HG03565 (cell line): ENCODE measurements around the gene SLC6A4.
"Not testable (repeated sequence)": the region's sequence is repeated elsewhere in the genome, so short reads cannot be mapped to it uniquely, and the experiment has no call there.

Experiments
- ATAC-seq: cut with Tn5 transposase; IDR thresholded peaks from one replicate; pipeline ENCODE4 v1.9.1; 2021; ENCODE audit warnings: mild to moderate bottlenecking, moderate library complexity; ENCODE audit not compliant: unreplicated experiment

SLC6A4 gene

GRCh38 chr17:30239089-30239462, 3.6 kb upstream of the SLC6A4 start:
- ATAC-seq = no peak

GRCh38 chr17:30238387-30239088, 3.0 kb upstream of the SLC6A4 start:
- no peak for ATAC-seq

GRCh38 chr17:30238003-30238344, 2.5 kb upstream of the SLC6A4 start:
- ATAC-seq = no peak

- no peak for ATAC-seq
These were observed 2.0 kb upstream of the SLC6A4 start for GRCh38 chr17:30237296-30238002.

GRCh38 chr17:30236766-30237165, 1.3 kb upstream of the SLC6A4 start:
- ATAC-seq = no peak

- no peak for ATAC-seq
These were observed 764 bp upstream of the SLC6A4 start for GRCh38 chr17:30236297-30236624.

- ATAC-seq = no peak
These were observed 533 bp downstream of the SLC6A4 start for GRCh38 chr17:30234964-30235363.

- no peak for ATAC-seq
These were observed 1.2 kb downstream of the SLC6A4 start for GRCh38 chr17:30234296-30234695.

- ATAC-seq = no peak
These were observed 2.6 kb downstream of the SLC6A4 start for GRCh38 chr17:30232824-30233427.

GRCh38 chr17:30232015-30232823, 3.3 kb downstream of the SLC6A4 start:
- no peak for ATAC-seq

GRCh38 chr17:30230596-30231125, 4.8 kb downstream of the SLC6A4 start:
- no peak for ATAC-seq

- ATAC-seq = not testable (repeated sequence)
These were observed 5.5 kb downstream of the SLC6A4 start for GRCh38 chr17:30230009-30230408.

GRCh38 chr17:30229012-30229411, 6.5 kb downstream of the SLC6A4 start:
- ATAC-seq = no peak

- no peak for ATAC-seq
These were observed 7.5 kb downstream of the SLC6A4 start for GRCh38 chr17:30228011-30228410.

- no peak for ATAC-seq
These were observed 8.6 kb downstream of the SLC6A4 start for GRCh38 chr17:30226878-30227277.

- ATAC-seq = no peak
These were observed 9.5 kb downstream of the SLC6A4 start for GRCh38 chr17:30225919-30226553.

- ATAC-seq = no peak
These were observed 10.4 kb downstream of the SLC6A4 start for GRCh38 chr17:30225112-30225511.

- ATAC-seq = no peak
These were observed 11.0 kb downstream of the SLC6A4 start for GRCh38 chr17:30224419-30224960.

- no peak for ATAC-seq
These were observed 12.7 kb downstream of the SLC6A4 start for GRCh38 chr17:30222721-30223175.

GRCh38 chr17:30222251-30222650, 13.2 kb downstream of the SLC6A4 start:
- ATAC-seq = no peak
